Activated T-cell treated with anti-CD3 and anti-CD28 coated beads, Interleukin-2, amount 50 U/mL, for 48 hours (primary cell): Measurements from ENCODE around the gene RGS17.

Experiments used
- DNase-seq, 2 experiments: peaks; one replicate each; pipeline ENCODE4 v3.0.0-alpha.2; 2020

The RGS17 gene

GRCh38 chr6:153081914-153082313, 49.2 kb downstream of the RGS17 start:
- DNase-seq, result no peak

GRCh38 chr6:153076431-153076830, 54.7 kb downstream of the RGS17 start:
- no peak for DNase-seq

- no peak for DNase-seq
Observed at GRCh38 chr6:153074761-153075160, 56.3 kb downstream of the RGS17 start.

GRCh38 chr6:153073841-153074240, 57.2 kb downstream of the RGS17 start:
- no peak for DNase-seq

GRCh38 chr6:153070756-153071155, 60.3 kb downstream of the RGS17 start:
- DNase-seq, result no peak

GRCh38 chr6:153069897-153070296, 61.2 kb downstream of the RGS17 start:
- DNase-seq, result no peak

GRCh38 chr6:153065222-153065621, 65.9 kb downstream of the RGS17 start:
- no peak for DNase-seq

GRCh38 chr6:153063936-153064335, 67.1 kb downstream of the RGS17 start:
- DNase-seq, result no peak

- no peak for DNase-seq
Observed at GRCh38 chr6:153062516-153062915, 68.6 kb downstream of the RGS17 start.

- DNase-seq, result no peak
Observed at GRCh38 chr6:153059757-153060156, 71.3 kb downstream of the RGS17 start.

GRCh38 chr6:153059311-153059710, 71.8 kb downstream of the RGS17 start:
- DNase-seq, result no peak

- DNase-seq, result no peak
Observed at GRCh38 chr6:153058909-153059308, 72.2 kb downstream of the RGS17 start.

GRCh38 chr6:153058291-153058690, 72.8 kb downstream of the RGS17 start:
- no peak for DNase-seq

GRCh38 chr6:153056308-153056707, 74.8 kb downstream of the RGS17 start:
- DNase-seq, result no peak

- no peak for DNase-seq
Observed at GRCh38 chr6:153051801-153052200, 79.3 kb downstream of the RGS17 start.

- no peak for DNase-seq
Observed at GRCh38 chr6:153048631-153049030, 82.5 kb downstream of the RGS17 start.

- no peak for DNase-seq
Observed at GRCh38 chr6:153047386-153047785, 83.7 kb downstream of the RGS17 start.

GRCh38 chr6:153045271-153045670, 85.8 kb downstream of the RGS17 start:
- no peak for DNase-seq

- DNase-seq, result no peak
Observed at GRCh38 chr6:153044295-153044694, 86.8 kb downstream of the RGS17 start.

- DNase-seq, result no peak
Observed at GRCh38 chr6:153043719-153044118, 87.4 kb downstream of the RGS17 start.

GRCh38 chr6:153038378-153039057, 92.6 kb downstream of the RGS17 start:
- no peak for DNase-seq

GRCh38 chr6:153034139-153034538, 96.9 kb downstream of the RGS17 start:
- no peak for DNase-seq

GRCh38 chr6:153032255-153032882, 98.7 kb downstream of the RGS17 start:
- no peak for DNase-seq

GRCh38 chr6:153031335-153031955, 99.6 kb downstream of the RGS17 start:
- no peak for DNase-seq
